GM21576 (cell line): Measurements from ENCODE around the gene GABBR2.

Experiments
- ATAC-seq: cut with Tn5 transposase; IDR thresholded peaks from one replicate; pipeline ENCODE4 v1.9.1; 2021; ENCODE audit warnings: mild to moderate bottlenecking, moderate library complexity; ENCODE audit not compliant: unreplicated experiment

The GABBR2 gene

GRCh38 chr9:98455256-98456155, 253.2 kb downstream of the GABBR2 start:
- ATAC-seq, result no peak

- ATAC-seq, result no peak
Observed at GRCh38 chr9:98453589-98454311, 255.0 kb downstream of the GABBR2 start.

GRCh38 chr9:98451576-98451975, 257.2 kb downstream of the GABBR2 start:
- no peak for ATAC-seq

- no peak for ATAC-seq
Observed at GRCh38 chr9:98450496-98450895, 258.2 kb downstream of the GABBR2 start.

- no peak for ATAC-seq
Observed at GRCh38 chr9:98449871-98450270, 258.9 kb downstream of the GABBR2 start.

- no peak for ATAC-seq
Observed at GRCh38 chr9:98445576-98445975, 263.2 kb downstream of the GABBR2 start.

GRCh38 chr9:98444601-98445000, 264.1 kb downstream of the GABBR2 start:
- no peak for ATAC-seq

GRCh38 chr9:98442541-98442940, 266.2 kb downstream of the GABBR2 start:
- ATAC-seq, result no peak

GRCh38 chr9:98442114-98442513, 266.6 kb downstream of the GABBR2 start:
- ATAC-seq, result no peak

GRCh38 chr9:98438666-98439065, 270.1 kb downstream of the GABBR2 start:
- no peak for ATAC-seq

- no peak for ATAC-seq
Observed at GRCh38 chr9:98437458-98438034, 271.2 kb downstream of the GABBR2 start.

- no peak for ATAC-seq
Observed at GRCh38 chr9:98432960-98433359, 275.8 kb downstream of the GABBR2 start.

- ATAC-seq, result no peak
Observed at GRCh38 chr9:98432134-98432533, 276.6 kb downstream of the GABBR2 start.

- ATAC-seq, result no peak
Observed at GRCh38 chr9:98430535-98431292, 278.0 kb downstream of the GABBR2 start.

- no peak for ATAC-seq
Observed at GRCh38 chr9:98429613-98430012, 279.1 kb downstream of the GABBR2 start.

- ATAC-seq, result no peak
Observed at GRCh38 chr9:98428454-98428853, 280.3 kb downstream of the GABBR2 start.

- no peak for ATAC-seq
Observed at GRCh38 chr9:98427491-98427890, 281.2 kb downstream of the GABBR2 start.

- ATAC-seq, result no peak
Observed at GRCh38 chr9:98425079-98425478, 283.7 kb downstream of the GABBR2 start.

GRCh38 chr9:98419260-98419603, 289.5 kb downstream of the GABBR2 start:
- ATAC-seq, result no peak

- ATAC-seq, result no peak
Observed at GRCh38 chr9:98418578-98419259, 290.0 kb downstream of the GABBR2 start.
